ENCODE measurements around the gene PTPRN2.

GRCh38 chr7:158617737-158618128, 30.1 kb upstream of the PTPRN2 start:
- TF ChIP-seq CTCF (conservative IDR thresholded peaks at IDR 0.05 in 1 of 2, IDR thresholded peaks at IDR 0.05 in 1 of 2; ENCODE audit: extremely low read depth in 1 of 2, insufficient read depth in 1 of 2, low read depth in 1 of 2, low read length in 2 of 2) = no peak
- TF ChIP-seq EZH2 (IDR thresholded peaks at IDR 0.05; ENCODE audit: borderline replicate concordance, low read length) = no peak

Data from mammary epithelial cell (primary cell).